CD4-positive, CD25-positive, alpha-beta regulatory T cell (primary cell): ENCODE data around the gene JMJD1C. TPM values are rescaled to one million over a fixed set of nuclear protein-coding genes. Genes with fewer than 3 reads are reported as not detected.
A peak's percentile ranks its signal among the peaks of the same experiment; 100 is the strongest.

Experiments
- ATAC-seq, 2 donors: fragments of 150-1000 bp; cut with Tn5 transposase; one replicate each; pipeline ENCODE4 v1.10.0; 2021; ENCODE audit warnings: low read depth in 2 of 2, moderate number of reproducible peaks in 2 of 2, moderate library complexity in 1 of 2
- DNase-seq, 3 donors: peaks; one replicate each; pipeline versions ENCODE4 v3.0.0 to v3.0.0-alpha.2; 2012 to 2022; ENCODE audit warnings: mixed read lengths in 1 of 3
- H3K27ac ChIP-seq: one replicate; pipeline ENCODE4 v1.7.0; 2013; ENCODE audit warnings: mild to moderate bottlenecking, low read length; ENCODE audit not compliant: insufficient read depth, poor library complexity, severe bottlenecking
- H3K27me3 ChIP-seq: one replicate; pipeline ENCODE4 v1.7.0; 2013; ENCODE audit warnings: low read length; ENCODE audit not compliant: control insufficient read depth, insufficient read depth
- H3K36me3 ChIP-seq: one replicate; pipeline ENCODE4 v1.7.0; 2013; ENCODE audit warnings: mild to moderate bottlenecking, low read length, moderate library complexity; ENCODE audit not compliant: control insufficient read depth, insufficient read depth
- H3K4me1 ChIP-seq: 2 replicates; pipeline ENCODE4 v1.7.0; 2013; ENCODE audit warnings: mild to moderate bottlenecking, low read length; ENCODE audit not compliant: insufficient read depth, control insufficient read depth, poor library complexity, severe bottlenecking
- H3K4me3 ChIP-seq: one replicate; pipeline ENCODE4 v1.7.0; 2013; ENCODE audit warnings: low read depth, mild to moderate bottlenecking, low read length, moderate library complexity
- H3K9me3 ChIP-seq, 2 experiments: 1 replicate in 1 of 2; 2 replicates in 1 of 2; pipeline ENCODE4 v1.7.0; 2013; ENCODE audit warnings: low read length in 2 of 2, mild to moderate bottlenecking in 1 of 2, moderate library complexity in 1 of 2; ENCODE audit not compliant: control insufficient read depth in 2 of 2
- H3K27ac Mint-ChIP-seq, 3 donors: one replicate each; pipeline ENCODE4 v1.8.0; 2020 to 2022; ENCODE audit warnings: mild to moderate bottlenecking in 3 of 3, mixed read lengths in 3 of 3, moderate library complexity in 2 of 3
- H3K27me3 Mint-ChIP-seq: one replicate; pipeline ENCODE4 v1.8.0; 2022; ENCODE audit warnings: mild to moderate bottlenecking, mixed read lengths
- H3K36me3 Mint-ChIP-seq: one replicate; pipeline ENCODE4 v1.8.0; 2020; ENCODE audit warnings: mixed read lengths
- H3K4me1 Mint-ChIP-seq, 4 donors: one replicate each; pipeline ENCODE4 v1.8.0; 2020 to 2022; ENCODE audit warnings: mixed read lengths in 4 of 4, mild to moderate bottlenecking in 1 of 4
- H3K4me3 Mint-ChIP-seq, 4 donors: one replicate each; pipeline ENCODE4 v1.8.0; 2020 to 2022; ENCODE audit warnings: mild to moderate bottlenecking in 4 of 4, mixed read lengths in 4 of 4, moderate library complexity in 3 of 4
- H3K9me3 Mint-ChIP-seq, 7 donors: one replicate each; pipeline ENCODE4 v1.8.0; 2020 to 2022; ENCODE audit warnings: mixed read lengths in 7 of 7, mild to moderate bottlenecking in 3 of 7, moderate library complexity in 2 of 7
- polyA plus RNA-seq, 4 donors: library from polyadenylated mRNA; unstranded; fragments of 300-500 nt; fragmentation: Illumina TruSeq; gene quantifications; one replicate each; pipeline ENCODE4 v1.2.3, GENCODE V29; 2021
- total RNA-seq: library from RNA; stranded (reverse); gene quantifications from one replicate; pipeline ENCODE4 v1.2.3, GENCODE V29; 2022

The JMJD1C gene
- total and polyA plus RNA-seq, 5 donors from 2014 or later = 35.5 to 222 (median 46.4) TPM

DNA sequence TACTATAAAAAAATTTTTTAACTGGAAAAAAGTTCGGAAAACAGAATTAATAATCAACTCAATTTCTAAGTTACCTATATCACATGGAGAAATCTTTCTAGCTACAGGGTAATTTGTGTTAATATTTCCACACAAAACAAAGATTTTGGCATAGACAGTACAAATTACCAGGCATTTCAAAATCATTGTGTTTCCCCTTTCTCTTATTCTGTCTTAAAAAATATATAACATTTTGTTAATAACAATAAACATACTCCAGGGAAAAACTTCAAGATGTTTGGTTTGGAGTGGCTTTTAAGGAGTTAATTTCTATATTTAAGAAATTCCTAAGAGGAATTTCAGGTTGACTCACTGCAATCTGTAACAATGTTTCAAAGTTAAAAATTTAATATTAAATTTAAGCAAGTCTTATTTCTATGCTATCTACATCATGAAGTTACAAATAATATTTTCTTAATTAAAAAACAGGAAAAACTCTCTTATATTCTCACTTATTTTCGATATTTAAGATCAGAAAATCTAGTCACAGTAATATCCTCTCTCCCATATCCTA lies 200.0 kb downstream of the JMJD1C start:
- H3K4me3 ChIP-seq = peak overlapping the region; percentile 100

DNA sequence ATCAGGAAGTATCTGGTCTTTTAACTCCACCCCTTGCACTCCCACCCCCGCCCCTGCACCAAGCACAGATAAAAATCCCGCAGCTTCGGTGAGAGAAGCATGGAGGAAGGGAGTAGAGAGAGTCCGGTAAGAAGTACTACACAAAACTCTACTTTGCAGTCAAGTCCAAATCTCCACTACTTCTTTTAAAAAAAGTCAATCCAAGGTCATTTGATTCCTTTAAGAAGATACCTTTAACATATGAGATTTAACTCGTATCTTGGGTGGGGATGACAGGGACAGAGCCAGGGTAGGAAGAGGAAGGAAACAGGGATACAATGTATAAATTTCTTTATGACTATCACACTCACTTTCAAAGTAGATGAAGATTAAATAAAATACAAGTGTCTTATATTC lies 200.6 kb downstream of the JMJD1C start:
- DNase-seq (peak in 2 of 3 donors; percentile 30 to 63), ATAC-seq (no peak)
- H3K9me3 ChIP-seq = no peaks in the 10 kb centered on the region
- H3K4me1 Mint-ChIP-seq = peaks cover 21 to 42% (median 35%) of the 10 kb centered on the region in 4 donors
- peak overlapping the region; percentile 91 to 97 (median 92) for H3K4me3 Mint-ChIP-seq
- H3K27ac Mint-ChIP-seq = peak overlapping the region; percentile 95 to 97 (median 95)
- peaks cover 54% of the 10 kb centered on the region for H3K4me1 ChIP-seq
- peaks cover 5% of the 10 kb centered on the region for H3K36me3 ChIP-seq
- peak overlapping the region; percentile 100 for H3K4me3 ChIP-seq
- H3K27me3 ChIP-seq = no peaks in the 10 kb centered on the region
- peak overlapping the region; percentile 95 for H3K27ac ChIP-seq
- no peaks in the 10 kb centered on the region for H3K9me3 Mint-ChIP-seq
- H3K27me3 Mint-ChIP-seq = no peaks in the 10 kb centered on the region
- peaks cover 19% of the 10 kb centered on the region for H3K36me3 Mint-ChIP-seq

More for the DNA sequence above, 200.0 kb downstream of the JMJD1C start:
- Histone ChIP-seq H3K36me3 (peaks cover 4% of the 10 kb centered on the region), H3K27ac (peak overlapping the region; percentile 95), H3K9me3 (no peaks in the 10 kb centered on the region), H3K27me3 (no peaks in the 10 kb centered on the region), H3K4me1 (peaks cover 48% of the 10 kb centered on the region)
- H3K9me3 Mint-ChIP-seq = no peaks in the 10 kb centered on the region
- ATAC-seq = no peak
- no peak for DNase-seq
- H3K36me3 Mint-ChIP-seq = peaks cover 16% of the 10 kb centered on the region
- peak overlapping the region; percentile 92 to 99 (median 95) for H3K4me3 Mint-ChIP-seq
- no peaks in the 10 kb centered on the region for H3K27me3 Mint-ChIP-seq
- H3K27ac Mint-ChIP-seq = peak overlapping the region; percentile 95 to 98 (median 97)
- H3K4me1 Mint-ChIP-seq = peaks cover 19 to 44% (median 32%) of the 10 kb centered on the region in 4 donors

DNA sequence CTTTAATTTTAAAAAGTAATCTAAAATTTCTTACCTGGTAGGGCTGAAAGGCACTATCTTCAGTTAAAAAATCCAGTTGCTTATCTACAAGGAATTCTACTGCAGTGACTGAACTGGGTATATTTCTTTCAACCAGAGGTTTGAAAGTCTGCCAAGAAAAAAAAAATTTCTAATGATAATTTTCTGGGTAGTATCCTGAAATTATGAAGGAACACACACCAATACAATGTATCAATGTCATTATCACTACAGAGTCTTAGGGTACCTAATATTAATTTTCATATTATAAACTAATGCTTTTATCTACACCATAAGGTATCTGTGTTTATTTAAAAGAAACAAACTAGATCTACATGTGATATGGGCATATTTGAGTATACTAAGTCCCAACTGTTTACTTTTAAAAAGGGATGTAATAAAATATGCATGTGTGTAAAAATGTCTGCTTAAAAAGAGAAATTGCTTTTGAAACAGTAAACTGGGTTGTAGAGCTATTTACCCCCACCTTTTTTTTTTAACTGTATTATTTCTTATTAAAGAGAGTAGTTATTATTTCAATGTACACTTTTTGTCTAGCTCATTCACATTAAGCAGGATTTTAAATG lies 201.1 kb downstream of the JMJD1C start:
- Mint-ChIP-seq H3K27me3 (no peaks in the 10 kb centered on the region), H3K27ac (peak overlapping the region; percentile 95 to 97 (median 95)), H3K4me3 (peak overlapping the region; percentile 91 to 97 (median 92)), H3K36me3 (peaks cover 20% of the 10 kb centered on the region), H3K4me1 (peaks cover 25 to 46% (median 40%) of the 10 kb centered on the region in 4 donors), H3K9me3 (no peaks in the 10 kb centered on the region)
- H3K36me3 ChIP-seq = peaks cover 5% of the 10 kb centered on the region
- no peak for DNase-seq
- peak overlapping the region; percentile 95 for H3K27ac ChIP-seq
- no peak for ATAC-seq
- H3K9me3 ChIP-seq = no peaks in the 10 kb centered on the region
- peaks cover 57% of the 10 kb centered on the region for H3K4me1 ChIP-seq
- no peaks in the 10 kb centered on the region for H3K27me3 ChIP-seq
- H3K4me3 ChIP-seq = peak overlapping the region; percentile 100

DNA sequence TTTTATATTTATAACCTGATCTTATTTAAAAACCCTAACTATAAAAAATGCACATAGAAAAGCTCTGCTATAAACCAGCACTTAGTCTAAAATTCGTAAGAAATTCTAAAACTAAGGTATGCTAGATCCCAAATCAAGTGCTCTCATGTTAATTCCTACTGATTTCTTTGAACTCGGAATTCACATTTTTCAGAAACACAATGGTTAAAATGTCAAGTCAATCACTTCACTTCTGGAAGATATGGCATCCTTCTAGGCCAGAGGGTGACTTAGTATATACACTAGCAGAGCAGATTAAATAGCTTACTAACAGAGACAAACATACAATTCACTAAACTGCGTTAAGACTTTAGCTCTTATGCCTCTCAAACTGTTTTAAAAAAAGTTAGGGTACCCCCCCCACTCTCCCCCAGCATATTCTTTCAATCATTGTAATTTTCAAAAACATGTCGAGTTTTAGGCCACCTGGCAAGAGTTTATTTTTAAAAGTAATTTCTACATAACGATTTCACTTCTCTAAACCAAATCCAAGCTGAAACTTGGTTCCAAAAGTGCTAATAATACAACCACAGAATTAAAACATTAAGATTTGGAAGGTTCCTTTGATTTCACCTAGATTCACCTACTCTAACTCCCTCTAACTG lies 203.2 kb downstream of the JMJD1C start:
- Histone ChIP-seq H3K4me3 (peak overlapping the region; percentile 60), H3K27ac (no peak overlapping the region), H3K27me3 (no peaks in the 10 kb centered on the region), H3K36me3 (peaks cover 9% of the 10 kb centered on the region), H3K9me3 (no peaks in the 10 kb centered on the region), H3K4me1 (peaks cover 75% of the 10 kb centered on the region)
- DNase-seq = no peak
- H3K27ac Mint-ChIP-seq = peak overlapping the region; percentile 13 to 50 (median 40)
- H3K36me3 Mint-ChIP-seq = peaks cover 28% of the 10 kb centered on the region
- no peaks in the 10 kb centered on the region for H3K9me3 Mint-ChIP-seq
- H3K27me3 Mint-ChIP-seq = no peaks in the 10 kb centered on the region
- peak overlapping the region; percentile 56 to 85 (median 69) for H3K4me3 Mint-ChIP-seq
- ATAC-seq = no peak
- H3K4me1 Mint-ChIP-seq = peaks cover 46 to 67% (median 58%) of the 10 kb centered on the region in 4 donors

DNA sequence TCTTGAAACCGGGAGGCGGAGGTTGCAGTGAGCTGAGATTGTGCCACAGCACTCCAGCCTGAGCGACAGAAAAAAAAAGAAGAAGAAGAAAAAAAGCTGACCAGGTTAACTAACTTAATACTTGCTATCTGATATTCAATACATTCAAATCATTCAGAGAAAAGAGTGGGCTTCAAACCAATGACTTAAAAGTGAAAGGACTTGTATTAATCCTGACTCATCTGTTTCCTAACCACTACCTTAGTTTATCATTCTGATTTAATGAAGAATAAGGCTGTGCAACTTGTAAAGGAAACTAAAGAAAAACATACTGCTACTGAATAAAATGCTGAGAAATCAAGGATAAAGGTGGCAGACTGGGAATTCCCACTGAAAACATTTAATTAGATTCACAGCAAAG lies 204.3 kb downstream of the JMJD1C start:
- H3K36me3 Mint-ChIP-seq = peaks cover 30% of the 10 kb centered on the region
- Histone ChIP-seq H3K9me3 (no peaks in the 10 kb centered on the region), H3K4me1 (peaks cover 86% of the 10 kb centered on the region), H3K36me3 (peaks cover 14% of the 10 kb centered on the region), H3K27ac (no peak overlapping the region), H3K27me3 (no peaks in the 10 kb centered on the region), H3K4me3 (peak overlapping the region; percentile 60)
- peak overlapping the region; percentile 12 to 75 (median 63) for H3K27ac Mint-ChIP-seq
- H3K27me3 Mint-ChIP-seq = no peaks in the 10 kb centered on the region
- H3K4me3 Mint-ChIP-seq = peak overlapping the region in 3 of 4 donors; percentile 52 to 82 (median 57)
- ATAC-seq (no peak), DNase-seq (peak in 1 of 3 donors; percentile 36)
- peaks cover 53 to 78% (median 66%) of the 10 kb centered on the region in 4 donors for H3K4me1 Mint-ChIP-seq
- no peaks in the 10 kb centered on the region for H3K9me3 Mint-ChIP-seq

DNA sequence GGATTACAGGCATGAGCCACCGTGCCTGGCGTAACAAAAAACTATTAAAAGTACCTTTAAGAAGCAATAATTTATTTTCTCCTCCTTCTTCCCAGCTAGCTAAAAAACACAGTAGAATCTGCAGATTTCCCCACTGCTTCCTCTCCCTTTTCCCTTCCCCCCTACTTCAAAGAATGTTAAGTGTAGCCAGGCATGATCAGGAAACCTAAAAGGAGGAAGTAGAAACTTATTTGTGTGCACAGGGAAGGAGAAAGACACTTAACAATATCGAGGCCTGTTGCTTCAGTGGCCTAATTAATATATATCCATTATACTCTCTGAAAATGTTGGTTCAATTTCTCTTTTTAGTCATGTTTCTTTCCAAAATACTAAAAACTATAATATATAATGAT lies 204.9 kb downstream of the JMJD1C start:
- Mint-ChIP-seq H3K4me3 (peak overlapping the region in 3 of 4 donors; percentile 38 to 82 (median 71)), H3K4me1 (peaks cover 58 to 83% (median 70%) of the 10 kb centered on the region in 4 donors), H3K9me3 (no peaks in the 10 kb centered on the region), H3K27me3 (no peaks in the 10 kb centered on the region), H3K27ac (peak overlapping the region in 2 of 3 donors; percentile 63 to 75), H3K36me3 (peaks cover 32% of the 10 kb centered on the region)
- Histone ChIP-seq H3K4me1 (peaks cover 92% of the 10 kb centered on the region), H3K27me3 (no peaks in the 10 kb centered on the region), H3K27ac (no peak overlapping the region), H3K36me3 (peaks cover 15% of the 10 kb centered on the region), H3K9me3 (no peaks in the 10 kb centered on the region), H3K4me3 (no peak overlapping the region)
- DNase-seq = no peak
- ATAC-seq = no peak

DNA sequence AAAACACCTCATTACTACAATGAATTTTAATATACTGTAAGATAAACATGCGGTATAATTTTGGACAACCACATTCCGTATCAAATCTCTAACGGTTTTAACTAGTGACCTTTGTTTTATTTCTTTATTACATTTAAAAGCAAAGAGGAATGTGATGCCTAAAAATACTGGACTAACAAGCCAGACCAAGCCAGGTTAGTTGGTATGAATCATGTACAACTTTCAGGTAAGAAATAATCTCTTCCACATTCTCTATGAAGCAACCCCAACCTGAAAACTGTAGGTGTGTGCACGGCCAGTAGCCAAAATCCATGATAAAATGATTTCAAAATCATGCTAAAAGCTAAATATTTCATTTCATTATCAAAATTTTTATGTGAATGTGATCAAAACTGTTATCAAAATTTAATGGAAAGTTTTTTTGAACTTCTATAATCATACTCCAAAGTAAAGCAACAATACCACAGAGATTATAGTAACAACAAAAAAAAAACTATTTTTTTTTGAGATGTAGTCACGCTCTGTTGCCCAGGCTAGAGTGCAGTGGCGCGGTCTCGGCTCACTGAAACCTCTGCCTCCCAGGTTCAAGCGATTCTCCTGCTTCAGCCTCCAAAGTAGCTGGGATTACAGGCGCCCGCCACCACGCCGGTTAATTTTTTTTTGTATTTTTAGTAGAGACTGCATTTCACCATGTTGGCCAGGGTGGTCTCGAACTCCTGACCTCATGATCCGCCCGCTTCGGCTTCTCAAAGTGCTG lies 205.5 kb downstream of the JMJD1C start:
- Mint-ChIP-seq H3K27me3 (no peaks in the 10 kb centered on the region), H3K27ac (peak overlapping the region in 1 of 3 donors; percentile 32), H3K4me3 (peak overlapping the region in 3 of 4 donors; percentile 59 to 82 (median 71)), H3K9me3 (no peaks in the 10 kb centered on the region), H3K36me3 (peaks cover 32% of the 10 kb centered on the region), H3K4me1 (peaks cover 59 to 84% (median 72%) of the 10 kb centered on the region in 4 donors)
- H3K27me3 ChIP-seq = no peaks in the 10 kb centered on the region
- H3K27ac ChIP-seq = no peak overlapping the region
- H3K9me3 ChIP-seq = no peaks in the 10 kb centered on the region
- DNase-seq = no peak
- peaks cover 94% of the 10 kb centered on the region for H3K4me1 ChIP-seq
- no peak for ATAC-seq
- peaks cover 15% of the 10 kb centered on the region for H3K36me3 ChIP-seq
- peak overlapping the region; percentile 41 for H3K4me3 ChIP-seq
